AG09319 (cell line): ENCODE results near the gene CROCC2.

ENCODE experiments used
- DNase-seq: peaks from one replicate; pipeline ENCODE4 v3.0.0-alpha.2; 2010; ENCODE audit warnings: low read depth; ENCODE audit errors: extremely low read depth
- CTCF ChIP-seq: IDR thresholded peaks from 2 replicates; pipeline ENCODE4 v1.5.1; 2011; ENCODE audit warnings: low read depth, mild to moderate bottlenecking, inconsistent platforms, low read length, moderate library complexity

The CROCC2 gene

DNA sequence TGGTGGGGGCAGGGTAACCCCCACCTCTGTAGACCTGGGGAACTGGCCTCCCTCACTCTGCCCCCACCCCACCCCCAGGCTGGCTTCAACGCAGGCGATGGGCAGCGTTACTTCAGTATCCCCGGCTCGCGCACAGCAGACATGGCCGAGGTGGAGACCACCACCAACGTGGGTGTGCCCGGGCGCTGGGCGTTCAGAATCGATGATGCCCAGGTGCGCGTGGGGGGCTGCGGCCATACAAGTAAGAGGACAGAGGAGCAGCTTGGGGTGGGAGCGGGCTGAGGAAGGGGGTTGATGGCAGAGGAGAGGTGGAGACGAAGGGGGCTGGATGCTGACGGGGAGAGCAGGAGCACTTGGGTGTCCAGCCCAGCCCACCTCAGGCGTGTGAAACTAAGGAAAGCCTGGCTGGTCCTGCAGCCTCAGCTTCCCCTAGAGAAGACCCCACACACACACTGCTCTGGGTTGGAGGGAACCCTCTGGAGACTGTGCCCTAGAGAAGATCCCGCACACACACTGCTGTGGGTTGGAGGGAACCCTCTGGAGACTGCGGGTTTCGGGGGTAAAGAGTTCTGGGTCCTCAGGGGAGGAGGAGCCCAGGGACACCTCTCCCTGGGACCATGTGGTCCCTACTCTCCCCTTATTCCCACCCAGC is 128.5 kb downstream of the CROCC2 start:
- no peak for TF ChIP-seq CTCF
- DNase-seq, result no peak

- TF ChIP-seq CTCF, result no peak
- no peak for DNase-seq
These were observed 129.1 kb downstream of the CROCC2 start for GRCh38 chr2:241035142-241035817.

- DNase-seq, result no peak
- no peak for TF ChIP-seq CTCF
These were observed 129.8 kb downstream of the CROCC2 start for GRCh38 chr2:241035818-241036396.

- DNase-seq, result no peak
- no peak for TF ChIP-seq CTCF
These were observed 130.3 kb downstream of the CROCC2 start for GRCh38 chr2:241036397-241036963.

DNA sequence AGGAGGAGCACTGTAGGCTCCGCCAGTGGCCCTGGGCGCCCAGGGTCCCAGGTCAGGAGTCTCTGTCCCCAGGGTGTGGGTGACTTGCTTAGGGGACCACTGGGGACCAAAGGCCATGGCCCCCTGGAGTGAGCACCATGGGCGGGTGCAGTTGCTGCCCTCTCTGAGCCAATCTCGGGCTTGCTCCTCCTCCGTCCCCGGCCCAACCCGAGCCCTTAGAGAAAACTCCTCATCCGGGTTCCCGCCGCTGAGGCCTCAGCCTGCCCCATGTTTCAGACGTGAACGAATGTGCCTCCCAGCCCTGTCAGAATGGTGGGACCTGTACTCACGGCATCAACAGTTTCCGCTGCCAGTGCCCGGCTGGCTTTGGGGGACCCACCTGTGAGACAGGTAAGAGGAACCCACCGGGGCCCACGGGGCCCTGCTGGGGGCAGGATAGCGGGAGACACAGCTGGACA is 130.9 kb downstream of the CROCC2 start:
- DNase-seq, result no peak
- TF ChIP-seq CTCF, result no peak

- no peak for DNase-seq
- TF ChIP-seq CTCF, result no peak
These were observed 131.4 kb downstream of the CROCC2 start for GRCh38 chr2:241037498-241037897.
